ENCODE results near the gene PAQR7. TPM values are rescaled to one million over a fixed set of nuclear protein-coding genes. Genes with fewer than 3 reads are reported as not detected.

Gene PAQR7
- total RNA-seq, 2 experiments from 2014 or later: 0.52 to 0.87 TPM

- POLR2A ChIA-PET: interaction anchor here (0.6 kb wide), 1 partner anchor 344 kb away, joined by 7 read pairs; no protein-coding TSS in a partner anchor
- no peaks in the 10 kb centered on the region for H3K9me3 Mint-ChIP-seq
These were observed 33.5 kb upstream of the PAQR7 start for GRCh38 chr1:25909040-25909439.

GRCh38 chr1:25908161-25908560, 32.7 kb upstream of the PAQR7 start:
- no peak for DNase-seq
- peaks cover 19% of the 10 kb centered on the region for H3K36me3 Mint-ChIP-seq (ENCODE audit: low read depth)
- ChIA-PET CTCF (interaction anchor here (1.5 to 6.8 kb wide), 2 partner anchors 12 to 13 kb away, joined by 3 to 62 read pairs; no protein-coding TSS in a partner anchor), POLR2A (no interaction called here)
- H3K9me3 Mint-ChIP-seq: no peaks in the 10 kb centered on the region
- peaks cover 24% of the 10 kb centered on the region for H3K4me1 Mint-ChIP-seq
- no peak overlapping the region for H3K27ac Mint-ChIP-seq
- H3K27me3 Mint-ChIP-seq: peaks cover 19% of the 10 kb centered on the region
- H3K4me3 Mint-ChIP-seq: no peak overlapping the region

More at GRCh38 chr1:25909040-25909439, 33.5 kb upstream of the PAQR7 start:
- H3K27me3 Mint-ChIP-seq: peaks cover 19% of the 10 kb centered on the region
- H3K36me3 Mint-ChIP-seq (ENCODE audit: low read depth): peaks cover 12% of the 10 kb centered on the region
- H3K27ac Mint-ChIP-seq: no peak overlapping the region
- no peak for DNase-seq
- H3K4me1 Mint-ChIP-seq: peaks cover 17% of the 10 kb centered on the region
- CTCF ChIA-PET: interaction anchor here (0.8 to 6.8 kb wide), 3 partner anchors 12 to 88 kb away, joined by 3 to 62 read pairs (median 6); partner anchors contain the start of gene PAFAH2
- no peak overlapping the region for H3K4me3 Mint-ChIP-seq

DNA sequence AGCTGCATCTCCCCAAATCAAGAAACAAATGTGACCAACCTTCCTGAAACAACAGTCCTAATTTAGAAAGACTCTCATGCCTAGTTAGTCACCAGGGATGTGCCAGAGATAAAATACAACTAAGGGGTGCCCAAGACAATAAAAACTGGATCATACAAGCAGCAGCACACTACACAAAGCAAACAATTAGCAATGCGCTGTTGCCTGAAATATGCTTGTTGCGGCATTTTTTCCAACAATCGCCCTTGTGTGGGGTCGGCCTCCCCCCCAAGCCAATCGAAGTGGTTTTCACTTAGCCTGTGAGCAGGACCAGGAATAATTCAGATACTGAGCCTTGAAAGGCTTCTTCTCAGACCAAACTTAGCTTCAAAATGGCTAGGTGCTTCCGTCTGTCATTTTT, 32.1 kb upstream of the PAQR7 start:
- peaks cover 23% of the 10 kb centered on the region for H3K36me3 Mint-ChIP-seq (ENCODE audit: low read depth)
- CTCF ChIA-PET: interaction anchor here (0.6 to 6.8 kb wide), 4 partner anchors 8 to 12 kb away, joined by 3 to 62 read pairs (median 3); no protein-coding TSS in a partner anchor
- peaks cover 19% of the 10 kb centered on the region for H3K27me3 Mint-ChIP-seq
- DNase-seq: no peak
- peak overlapping the region; percentile 99 for H3K4me3 Mint-ChIP-seq
- H3K4me1 Mint-ChIP-seq: peaks cover 28% of the 10 kb centered on the region
- POLR2A ChIA-PET: interaction anchor here (0.6 kb wide), 1 partner anchor 11 kb away, joined by 3 read pairs; no protein-coding TSS in a partner anchor
- no peaks in the 10 kb centered on the region for H3K9me3 Mint-ChIP-seq
- no peak overlapping the region for H3K27ac Mint-ChIP-seq

DNA sequence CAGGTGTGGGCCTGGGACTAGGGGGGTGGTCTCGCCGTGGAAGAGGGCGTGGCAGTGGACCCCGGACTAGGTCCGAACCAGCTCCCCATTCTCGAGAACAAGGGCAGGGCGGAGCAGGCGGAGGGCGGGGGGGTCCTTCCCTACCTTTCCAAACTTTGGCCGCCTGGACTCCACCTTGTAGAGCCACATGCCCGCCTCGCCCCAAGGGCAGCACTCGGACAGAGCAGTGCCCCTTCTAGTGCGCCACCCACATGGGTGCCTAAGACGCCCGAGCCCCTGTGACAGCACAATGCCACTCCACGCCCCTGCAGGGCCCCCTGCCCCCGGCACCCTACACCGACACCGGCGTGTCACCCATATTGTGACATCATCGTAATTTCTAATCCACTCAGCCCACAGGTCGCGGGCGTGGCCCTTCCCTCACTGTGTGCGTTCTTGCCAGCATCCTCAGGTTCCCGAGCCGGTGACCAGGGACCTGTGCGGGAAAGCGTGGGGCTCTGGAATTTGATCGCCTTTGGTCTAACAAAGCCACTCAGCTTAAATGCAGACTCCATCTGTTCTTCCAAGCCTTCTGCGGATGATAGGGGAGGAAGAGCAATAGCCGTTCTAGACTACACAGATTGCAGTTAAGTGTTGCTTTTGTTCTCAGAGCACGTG, 31.3 kb upstream of the PAQR7 start:
- H3K4me1 Mint-ChIP-seq: peaks cover 34% of the 10 kb centered on the region
- peak overlapping the region; percentile 99 for H3K4me3 Mint-ChIP-seq
- no peaks in the 10 kb centered on the region for H3K9me3 Mint-ChIP-seq
- ChIA-PET POLR2A (no interaction called here), CTCF (interaction anchor here (0.8 to 6.8 kb wide), 4 partner anchors 9 to 91 kb away, joined by 3 to 62 read pairs (median 8); partner anchors contain the start of gene PAFAH2)
- H3K27me3 Mint-ChIP-seq: peaks cover 19% of the 10 kb centered on the region
- peak; percentile 40 for DNase-seq
- H3K27ac Mint-ChIP-seq: peak overlapping the region; percentile 80
- H3K36me3 Mint-ChIP-seq (ENCODE audit: low read depth): peaks cover 28% of the 10 kb centered on the region

- peak within 1 kb of the TSS; percentile 99 for H3K4me3 Mint-ChIP-seq
- peaks cover 40% of the 10 kb centered on the region for H3K4me1 Mint-ChIP-seq
- ChIA-PET CTCF (interaction anchor here (1.1 to 6.8 kb wide), 4 partner anchors 8 to 97 kb away, joined by 3 to 62 read pairs (median 8); partner anchors contain the start of gene PAFAH2), POLR2A (no interaction called here)
- H3K36me3 Mint-ChIP-seq (ENCODE audit: low read depth): peaks cover 35% of the 10 kb centered on the region
- peak within 1 kb of the TSS; percentile 99 for H3K27ac Mint-ChIP-seq
- H3K27me3 Mint-ChIP-seq: peaks cover 19% of the 10 kb centered on the region
- H3K9me3 Mint-ChIP-seq: no peaks in the 10 kb centered on the region
- DNase-seq: peak; percentile 91
These were observed 30.5 kb upstream of the PAQR7 start, which contains the start of gene STMN1 for GRCh38 chr1:25905680-25906643. Gene STMN1 (minus strand): TSS chr1:25906419. CDS start chr1:25904676, 1,743 bp downstream.

DNA sequence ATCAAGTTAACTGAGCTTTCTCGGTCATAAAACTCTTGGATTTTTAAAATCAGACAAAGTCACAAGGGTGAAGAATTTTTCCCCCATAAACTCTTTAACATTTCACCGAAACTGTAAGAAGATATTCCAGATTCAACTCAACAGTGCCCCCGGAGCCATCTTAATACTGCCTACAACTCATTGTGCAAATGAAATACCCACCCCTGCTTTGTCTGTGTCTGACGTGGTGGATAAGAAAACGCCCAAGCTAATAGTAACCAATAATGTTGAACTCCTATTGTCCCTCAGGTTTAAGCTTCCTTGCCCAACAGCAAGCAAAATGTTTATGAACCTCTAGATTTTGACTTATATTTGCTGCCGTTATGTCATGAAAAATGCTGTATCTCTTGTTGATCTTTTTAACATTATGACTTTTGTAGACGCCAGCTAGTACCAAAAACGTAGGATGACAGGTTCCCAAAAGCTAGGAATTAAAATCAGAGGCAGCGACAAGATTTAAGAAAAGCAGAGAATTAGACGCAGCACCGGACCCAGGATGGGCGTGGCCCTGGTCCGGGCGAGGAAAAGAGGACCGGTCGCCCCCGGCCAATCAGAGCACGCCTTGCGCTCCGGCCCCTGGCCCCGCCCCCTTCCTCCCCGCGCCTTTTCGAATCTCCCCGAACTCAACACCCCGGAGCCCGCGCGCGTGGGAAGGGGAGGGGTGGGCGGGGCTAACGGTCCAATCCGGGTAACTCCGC, 29.6 kb upstream of the PAQR7 start:
- no peaks in the 10 kb centered on the region for H3K9me3 Mint-ChIP-seq
- peak overlapping the region; percentile 99 for H3K4me3 Mint-ChIP-seq
- peaks cover 49% of the 10 kb centered on the region for H3K4me1 Mint-ChIP-seq
- DNase-seq: peak; percentile 97
- CTCF ChIA-PET: interaction anchor here (1.0 to 6.8 kb wide), 8 partner anchors 9 to 98 kb away, joined by 3 to 62 read pairs (median 3); partner anchors contain the start of genes PAFAH2 and PAQR7
- H3K27ac Mint-ChIP-seq: peak overlapping the region; percentile 99
- H3K36me3 Mint-ChIP-seq (ENCODE audit: low read depth): peaks cover 44% of the 10 kb centered on the region
- POLR2A ChIA-PET: interaction anchor here (1.1 kb wide), 2 partner anchors 10 to 17 kb away, joined by 5 to 7 read pairs; no protein-coding TSS in a partner anchor
- peaks cover 19% of the 10 kb centered on the region for H3K27me3 Mint-ChIP-seq

- peaks cover 16% of the 10 kb centered on the region for H3K27me3 Mint-ChIP-seq
- peaks cover 55% of the 10 kb centered on the region for H3K4me1 Mint-ChIP-seq
- POLR2A ChIA-PET: interaction anchor here (1.1 kb wide), 1 partner anchor 8 kb away, joined by 5 read pairs; no protein-coding TSS in a partner anchor
- no peak for DNase-seq
- peaks cover 52% of the 10 kb centered on the region for H3K36me3 Mint-ChIP-seq (ENCODE audit: low read depth)
- peak overlapping the region; percentile 99 for H3K27ac Mint-ChIP-seq
- CTCF ChIA-PET: interaction anchor here (1.0 to 6.8 kb wide), 6 partner anchors 9 to 95 kb away, joined by 3 to 62 read pairs (median 3); partner anchors contain the start of gene PAQR7
- H3K4me3 Mint-ChIP-seq: peak overlapping the region; percentile 99
- H3K9me3 Mint-ChIP-seq: no peaks in the 10 kb centered on the region
These were observed 28.5 kb upstream of the PAQR7 start for GRCh38 chr1:25903986-25904385.

- DNase-seq: no peak
- Mint-ChIP-seq H3K27ac (peak overlapping the region; percentile 63), H3K4me1 (peaks cover 56% of the 10 kb centered on the region), H3K9me3 (no peaks in the 10 kb centered on the region), H3K27me3 (peaks cover 6% of the 10 kb centered on the region), H3K36me3 (ENCODE audit: low read depth) (peaks cover 65% of the 10 kb centered on the region), H3K4me3 (no peak overlapping the region)
- ChIA-PET POLR2A (no interaction called here), CTCF (interaction anchor here (1.0 to 9.8 kb wide), 7 partner anchors 7 to 99 kb away, joined by 3 to 154 read pairs (median 3); partner anchors contain the start of gene PAFAH2)
These were observed 27.0 kb upstream of the PAQR7 start for GRCh38 chr1:25902462-25902861.

DNA sequence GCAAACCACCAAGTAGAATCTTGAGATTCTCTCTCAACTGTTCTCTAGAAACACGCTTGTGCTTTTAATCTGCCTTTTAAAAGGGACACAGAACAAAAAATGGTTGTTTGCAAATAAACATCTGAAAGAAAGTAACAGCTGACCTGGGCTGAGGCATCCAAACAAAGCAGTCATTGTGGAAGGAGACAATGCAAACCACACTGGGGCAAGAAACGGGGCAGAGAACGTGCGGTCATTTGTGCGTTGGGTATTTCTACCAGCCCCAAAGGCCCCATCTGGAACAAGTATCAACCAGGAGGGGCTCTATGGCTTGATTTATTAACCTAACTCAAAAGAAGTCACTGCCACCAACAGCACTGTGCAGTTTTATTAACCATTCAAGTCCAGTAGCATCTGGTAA, 24.7 kb upstream of the PAQR7 start:
- POLR2A ChIA-PET: no interaction called here

GRCh38 chr1:25899792-25900191, 24.3 kb upstream of the PAQR7 start:
- H3K9me3 Mint-ChIP-seq: no peaks in the 10 kb centered on the region
- H3K4me1 Mint-ChIP-seq: peaks cover 61% of the 10 kb centered on the region
- DNase-seq: no peak
- CTCF ChIA-PET: interaction anchor here (1.3 to 9.8 kb wide), 2 partner anchors 97 to 105 kb away, joined by 3 to 154 read pairs; partner anchors contain the start of gene PAFAH2
- H3K27me3 Mint-ChIP-seq: no peaks in the 10 kb centered on the region
- POLR2A ChIA-PET: no interaction called here
- peaks cover 68% of the 10 kb centered on the region for H3K36me3 Mint-ChIP-seq (ENCODE audit: low read depth)
- H3K27ac Mint-ChIP-seq: peak overlapping the region; percentile 80
- no peak overlapping the region for H3K4me3 Mint-ChIP-seq

More for the DNA sequence above, 24.7 kb upstream of the PAQR7 start:
- Mint-ChIP-seq H3K9me3 (no peaks in the 10 kb centered on the region), H3K36me3 (ENCODE audit: low read depth) (peaks cover 70% of the 10 kb centered on the region), H3K27ac (peak overlapping the region; percentile 80), H3K27me3 (no peaks in the 10 kb centered on the region), H3K4me1 (peaks cover 58% of the 10 kb centered on the region), H3K4me3 (no peak overlapping the region)
- no peak for DNase-seq
- CTCF ChIA-PET: interaction anchor here (1.0 to 9.8 kb wide), 3 partner anchors 16 to 105 kb away, joined by 3 to 154 read pairs (median 3); partner anchors contain the start of gene PAFAH2

DNA sequence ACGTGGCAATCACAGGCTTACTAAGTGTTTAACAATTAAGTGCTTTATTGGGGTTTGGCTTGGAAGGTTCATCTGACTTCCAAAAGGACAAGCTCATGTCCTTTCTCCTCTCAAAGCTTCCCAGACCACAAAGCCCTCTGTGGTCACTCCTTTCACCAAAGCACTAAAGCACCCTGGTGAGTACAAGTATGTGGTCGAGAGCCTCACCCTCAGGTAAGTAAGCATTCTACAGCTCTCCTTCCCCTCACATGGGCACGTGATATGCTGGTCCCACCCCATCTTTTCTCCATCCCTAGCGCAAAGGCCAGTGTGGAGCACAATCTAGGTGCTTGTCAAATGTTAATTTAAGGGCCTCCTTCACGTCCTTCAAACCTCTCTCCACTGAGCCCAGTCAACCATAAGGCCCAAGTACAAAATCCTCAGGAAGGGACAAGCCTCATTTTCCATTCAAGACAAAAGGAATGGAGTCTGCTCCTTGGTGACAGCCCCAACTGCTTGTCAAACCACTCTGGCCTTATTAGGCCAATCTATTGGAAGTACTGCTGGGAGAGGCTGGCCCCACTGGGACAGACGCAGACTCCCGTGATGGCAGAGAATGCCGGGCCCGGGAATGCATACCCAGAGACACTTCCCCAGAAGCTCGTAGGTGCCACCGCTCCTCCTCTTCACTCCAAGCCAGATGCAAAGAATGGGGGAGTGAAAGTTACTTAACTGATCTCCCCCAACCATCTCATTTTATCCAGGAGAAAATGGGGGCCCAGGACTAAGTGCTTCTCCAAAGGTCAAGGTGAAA, 22.9 kb upstream of the PAQR7 start:
- peaks cover 56% of the 10 kb centered on the region for H3K36me3 Mint-ChIP-seq (ENCODE audit: low read depth)
- no peak overlapping the region for H3K4me3 Mint-ChIP-seq
- no peak for DNase-seq
- H3K27me3 Mint-ChIP-seq: no peaks in the 10 kb centered on the region
- CTCF ChIA-PET: interaction anchor here (0.6 to 9.8 kb wide), 2 partner anchors 98 to 787 kb away, joined by 4 to 154 read pairs; partner anchors contain the start of gene PAFAH2
- peaks cover 50% of the 10 kb centered on the region for H3K4me1 Mint-ChIP-seq
- POLR2A ChIA-PET: interaction anchor here (0.8 to 1.1 kb wide), 2 partner anchors 99 kb away, joined by 3 read pairs; partner anchors contain the start of gene PAFAH2
- H3K9me3 Mint-ChIP-seq: no peaks in the 10 kb centered on the region
- H3K27ac Mint-ChIP-seq: peak overlapping the region; percentile 58

Data from activated CD4-positive, alpha-beta T cell treated with anti-CD3 and anti-CD28 coated beads, Interleukin-2, amount 10 ng/mL, durations not matched to agents 7 days and 5 days (primary cell).